H1 (cell line): Measurements from ENCODE around the gene VEZT. TPM values are rescaled to one million over a fixed set of nuclear protein-coding genes. Genes with fewer than 3 reads are reported as not detected.

Experiments
- CTCF ChIA-PET: fragments of 300-600 bp; sonication (Branson Sonifier 250); formaldehyde crosslinking; loops from one replicate; lab custom pipeline; 2021; ENCODE audit not compliant: partially characterized antibody; lab: Charles Lee
- POLR2A ChIA-PET: fragments of 300-600 bp; sonication (Branson Sonifier 250); formaldehyde crosslinking; loops from one replicate; lab custom pipeline; 2021; ENCODE audit warnings: inconsistent platforms; ENCODE audit not compliant: partially characterized antibody; lab: Charles Lee
- DNase-seq, 2 experiments: peaks; one replicate each; pipeline versions ENCODE4 v3.0.0 to v3.0.0-alpha.2; 2010 to 2022; ENCODE audit warnings: low spot score in 2 of 2, low read depth in 1 of 2, mixed read lengths in 1 of 2
- FAIRE-seq: peaks from 2 replicates; lab custom pipeline; 2011; peaks lifted over from hg19 to GRCh38; lab: Jason Lieb, UNC
- H2AFZ ChIP-seq: 2 replicates; pipeline ENCODE4 v1.8.1; 2012; ENCODE audit warnings: low read length, inconsistent platforms
- H2AK5ac ChIP-seq: 2 replicates; pipeline ENCODE4 v1.6.1; 2013; ENCODE audit warnings: low read depth, low read length
- H2BK120ac ChIP-seq: replicated peaks from 2 replicates; pipeline ENCODE3; 2013; ENCODE audit warnings: low read depth, low read length, inconsistent platforms
- H2BK12ac ChIP-seq: 2 replicates; pipeline ENCODE4 v1.6.1; 2013; ENCODE audit warnings: low read depth, low read length
- H2BK15ac ChIP-seq: 2 replicates; pipeline ENCODE4 v1.6.1; 2013; ENCODE audit warnings: low read length
- H2BK20ac ChIP-seq: 2 replicates; pipeline ENCODE4 v1.6.1; 2013; ENCODE audit warnings: low read length
- H2BK5ac ChIP-seq: 2 replicates; pipeline ENCODE4 v1.6.1; 2013; ENCODE audit warnings: low read depth, low read length
- H3K14ac ChIP-seq: 2 replicates; pipeline ENCODE4 v1.6.1; 2013; ENCODE audit warnings: inconsistent platforms; ENCODE audit not compliant: insufficient read length
- H3K18ac ChIP-seq: 2 replicates; pipeline ENCODE4 v1.6.1; 2013; ENCODE audit warnings: low read length; ENCODE audit errors: extremely low read depth
- H3K23ac ChIP-seq: 2 replicates; pipeline ENCODE4 v1.6.1; 2013; ENCODE audit warnings: inconsistent platforms; ENCODE audit not compliant: insufficient read length
- H3K23me2 ChIP-seq: 2 replicates; pipeline ENCODE4 v1.6.1; 2013; ENCODE audit warnings: low read depth, low read length
- H3K27ac ChIP-seq: 2 replicates; pipeline ENCODE4 v1.6.1; 2011; ENCODE audit warnings: low read depth, low read length, inconsistent platforms
- H3K27me3 ChIP-seq, 4 experiments: replicated peaks in 1 of 4; 1 replicate in 1 of 4; 2 replicates in 3 of 4; pipeline versions ENCODE4 v1.6.1 to v1.8.1; 2011 to 2013; ENCODE audit warnings: low read length in 3 of 4, mild to moderate bottlenecking in 3 of 4, inconsistent platforms in 2 of 4, mixed read lengths in 2 of 4, moderate library complexity in 1 of 4; ENCODE audit not compliant: control insufficient read depth in 3 of 4, insufficient read depth in 3 of 4; ENCODE audit errors: extremely low read depth in 1 of 4
- H3K36me3 ChIP-seq, 4 experiments: 2 replicates each; pipeline versions ENCODE4 v1.6.1 to v1.8.1; 2011 to 2013; ENCODE audit warnings: mild to moderate bottlenecking in 4 of 4, low read length in 3 of 4, moderate library complexity in 2 of 4, control low read depth in 1 of 4, inconsistent platforms in 1 of 4; ENCODE audit not compliant: insufficient read depth in 4 of 4, control insufficient read depth in 2 of 4
- H3K4ac ChIP-seq: replicated peaks from 2 replicates; pipeline ENCODE3; 2013; ENCODE audit warnings: low read length, low read depth, mixed read lengths, inconsistent platforms; ENCODE audit not compliant: insufficient read length
- H3K4me1 ChIP-seq, 4 experiments: replicated peaks in 1 of 4; 1 replicate in 1 of 4; 2 replicates in 3 of 4; pipeline versions ENCODE4 v1.6.1 to v1.8.1; 2011 to 2013; ENCODE audit warnings: low read length in 3 of 4, inconsistent platforms in 2 of 4, mixed read lengths in 1 of 4; ENCODE audit not compliant: insufficient read depth in 4 of 4, control insufficient read depth in 3 of 4
- H3K4me2 ChIP-seq, 2 experiments: 2 replicates each; pipeline versions ENCODE4 v1.6.1 to v1.8.1; 2011 to 2013; ENCODE audit warnings: low read depth in 2 of 2, low read length in 2 of 2, control low read depth in 1 of 2, inconsistent platforms in 1 of 2, mild to moderate bottlenecking in 1 of 2; ENCODE audit not compliant: insufficient read depth in 1 of 2
- H3K4me3 ChIP-seq, 4 experiments: fragments of 200-600, 300-600 bp in 1 of 4; sonication (generic), shearing (Covaris generic), sonication (Bioruptor Twin) in 1 of 4; 2 replicates each; pipeline versions ENCODE4 v1.5.1 to v1.8.1; 2011 to 2016; ENCODE audit warnings: low read length in 4 of 4, low read depth in 3 of 4, control low read depth in 2 of 4, inconsistent platforms in 2 of 4, mild to moderate bottlenecking in 2 of 4, mixed read lengths in 1 of 4, moderate library complexity in 1 of 4; ENCODE audit not compliant: insufficient read depth in 2 of 4; ENCODE audit errors: extremely low read depth in 1 of 4
- H3K56ac ChIP-seq: replicated peaks from 2 replicates; pipeline ENCODE3; 2013; ENCODE audit warnings: low read depth, mild to moderate bottlenecking, mixed read lengths, low read length, inconsistent platforms; ENCODE audit not compliant: insufficient read length
- H3K79me1 ChIP-seq: 2 replicates; pipeline ENCODE4 v1.6.1; 2013; ENCODE audit warnings: low read depth, low read length, control low read depth
- H3K79me2 ChIP-seq, 2 experiments: 2 replicates each; pipeline versions ENCODE4 v1.6.1 to v1.8.1; 2012 to 2013; ENCODE audit warnings: low read length in 2 of 2, mild to moderate bottlenecking in 2 of 2, inconsistent platforms in 1 of 2; ENCODE audit not compliant: insufficient read depth in 2 of 2, control insufficient read depth in 1 of 2
- H3K9ac ChIP-seq, 4 experiments: replicated peaks in 1 of 4; 1 replicate in 1 of 4; 2 replicates in 3 of 4; pipeline versions ENCODE4 v1.6.1 to v1.8.1; 2011 to 2013; ENCODE audit warnings: low read depth in 3 of 4, low read length in 3 of 4, control low read depth in 2 of 4, mild to moderate bottlenecking in 2 of 4, moderate library complexity in 2 of 4, inconsistent platforms in 1 of 4; ENCODE audit errors: extremely low read depth in 1 of 4
- H3K9me3 ChIP-seq, 2 experiments: 2 replicates each; pipeline versions ENCODE4 v1.6.1 to v1.8.1; 2012 to 2013; ENCODE audit warnings: mild to moderate bottlenecking in 2 of 2, moderate library complexity in 2 of 2, control low read depth in 1 of 2, inconsistent platforms in 1 of 2, low read depth in 1 of 2, low read length in 1 of 2, mixed read lengths in 1 of 2; ENCODE audit not compliant: insufficient read depth in 2 of 2
- H4K20me1 ChIP-seq, 2 experiments: replicated peaks in 1 of 2; 2 replicates each; pipeline versions ENCODE3 to v1.8.1; 2011 to 2013; ENCODE audit warnings: inconsistent platforms in 2 of 2, low read length in 2 of 2, mild to moderate bottlenecking in 1 of 2; ENCODE audit not compliant: insufficient read depth in 2 of 2, control insufficient read depth in 1 of 2
- H4K5ac ChIP-seq: 2 replicates; pipeline ENCODE4 v1.6.1; 2013; ENCODE audit warnings: low read length, low read depth, mixed read lengths, inconsistent platforms; ENCODE audit not compliant: insufficient read length
- H4K8ac ChIP-seq: 2 replicates; pipeline ENCODE4 v1.8.0; 2013; ENCODE audit warnings: mild to moderate bottlenecking, moderate library complexity, low read length, inconsistent platforms; ENCODE audit not compliant: insufficient read depth; ENCODE audit errors: extremely low read depth
- H4K91ac ChIP-seq: replicated peaks from 2 replicates; pipeline ENCODE3; 2013; ENCODE audit warnings: low read length, mixed read lengths, inconsistent platforms; ENCODE audit not compliant: insufficient read length
- EZH2 ChIP-seq: fragments of 200-600 bp; sonication (generic); IDR thresholded peaks from 2 replicates; pipeline ENCODE4 v1.7.1; 2012; ENCODE audit warnings: low read depth, mild to moderate bottlenecking, moderate library complexity, low read length, inconsistent platforms; ENCODE audit not compliant: severe bottlenecking
- whole genome bisulfite sequencing, 2 experiments: shearing (Covaris generic) in 1 of 2; methylation state at CpG; one replicate each; pipeline versions ENCODE4 v1.1.6 to v1.1.7; 2013 to 2015; ENCODE audit warnings: low lambda C conversion rate in 2 of 2, mixed read lengths in 2 of 2, inconsistent platforms in 1 of 2, low coverage in 1 of 2, missing lambda C conversion rate in 1 of 2; ENCODE audit not compliant: insufficient replicate concordance in 2 of 2, insufficient coverage in 1 of 2, insufficient read length in 1 of 2; ENCODE audit errors: extremely low coverage in 1 of 2, missing lambda C conversion rate in 1 of 2; 5-methylcytosine and 5-hydroxymethylcytosine counted together
- polyA plus RNA-seq, 7 experiments: library from polyadenylated mRNA; depleted of rRNA in 3 of 7; stranded (reverse) in 5 of 7; unstranded in 2 of 7; fragments of >200 nt in 5 of 7; fragments of 200-250 nt in 2 of 7; gene quantifications; 1 replicate in 5 of 7; 2 replicates in 1 of 7; 4 replicates in 1 of 7; pipeline versions ENCODE4 v1.2.1 to v1.2.3, GENCODE V29; 2011 to 2013; ENCODE audit warnings: missing spikeins in 2 of 7, mixed read lengths in 2 of 7
- total RNA-seq: library from RNA; stranded (reverse); fragmentation: NEBNext Ultra II Directional; extraction: Animal tissue kit (Norgen Biotek cat#: 25700); gene quantifications from 2 replicates; pipeline ENCODE4 v1.2.1, GENCODE V29; 2021

Gene VEZT
- total and polyA plus RNA-seq, 2 of the 8 experiments (the other 6 are each of a cell fraction or from before 2014, with no cell fraction given): 44.0 to 56.1 TPM

DNA sequence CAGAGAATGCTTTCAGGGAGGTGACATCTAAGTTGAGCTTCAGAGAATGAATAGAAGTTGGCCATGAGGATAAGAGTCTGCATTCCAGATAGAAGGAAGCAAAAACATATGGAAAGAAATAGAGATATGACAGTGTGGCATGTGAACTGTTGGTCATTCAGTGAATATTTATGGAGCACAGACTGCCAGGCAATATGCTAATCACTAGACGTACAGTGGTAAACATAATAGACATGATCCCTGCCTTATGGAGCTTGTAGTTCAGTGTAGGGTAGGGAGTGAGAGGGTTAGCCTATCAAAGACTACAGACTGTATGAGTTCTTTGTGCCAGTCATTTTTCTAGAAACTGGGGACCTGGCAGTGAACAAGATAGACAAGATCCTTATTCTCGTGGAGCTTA, 53.9 kb downstream of the VEZT start:
- WGBS, 2 experiments: 91% methylated on average over 2 of the region's 2 CpGs; no CpG with 5 or more reads in 1 of the 2 experiments
- H3K18ac ChIP-seq: no peak overlapping the region
- ChIA-PET CTCF (interaction anchor here (0.7 to 1.6 kb wide), 3 partner anchors 9 to 24 kb away, joined by 3 to 4 read pairs (median 4); no protein-coding TSS in a partner anchor), POLR2A (interaction anchor here (1.0 kb wide), 1 partner anchor 54 kb away, joined by 3 read pairs; the partner anchor contains the start of genes FGD6 and VEZT)
- H3K9me3 ChIP-seq: no peaks in the 10 kb centered on the region
- no peak overlapping the region for H3K4ac ChIP-seq
- H2BK5ac ChIP-seq: no peak overlapping the region
- no peaks in the 10 kb centered on the region for H3K79me2 ChIP-seq
- no peaks in the 10 kb centered on the region for H3K4me1 ChIP-seq
- no peak overlapping the region for H2AFZ ChIP-seq
- H4K20me1 ChIP-seq: no peaks in the 10 kb centered on the region
- H4K5ac ChIP-seq: no peak overlapping the region
- no peaks in the 10 kb centered on the region for H3K27me3 ChIP-seq
- H3K14ac ChIP-seq: no peak overlapping the region
- FAIRE-seq (no peak), DNase-seq (no peak)
- H3K4me2 ChIP-seq: no peak overlapping the region
- peaks cover 5 to 34% (median 17%) of the 10 kb centered on the region in 4 experiments; a peak in 6 of 8 replicates for H3K36me3 ChIP-seq
- no peaks in the 10 kb centered on the region for H3K79me1 ChIP-seq
- no peak overlapping the region for H3K9ac ChIP-seq
- no peak overlapping the region for H2BK20ac ChIP-seq
- H3K56ac ChIP-seq: no peak overlapping the region
- no peak overlapping the region for H2BK12ac ChIP-seq
- H3K4me3 ChIP-seq: no peak overlapping the region
- H2BK15ac ChIP-seq: no peak overlapping the region
- TF ChIP-seq EZH2: no peak
- no peak overlapping the region for H2AK5ac ChIP-seq
- H4K91ac ChIP-seq: no peak overlapping the region
- no peak overlapping the region for H4K8ac ChIP-seq
- H3K23me2 ChIP-seq: no peaks in the 10 kb centered on the region
- no peak overlapping the region for H2BK120ac ChIP-seq
- H3K23ac ChIP-seq: no peak overlapping the region
- no peak overlapping the region for H3K27ac ChIP-seq
